ENCODE data around the gene GDPD2. TPM values are rescaled to one million over a fixed set of nuclear protein-coding genes. Genes with fewer than 3 reads are reported as not detected.
A peak's percentile ranks its signal among the peaks of the same experiment; 100 is the strongest.

The GDPD2 gene
- total and polyA plus RNA-seq, 2 donors (not counting 3 experiments of a cell fraction or from before 2014, with no cell fraction given) = 0.08 to 0.29 TPM

- Histone ChIP-seq H2AFZ (ENCODE audit: low read depth, low read length) (peak overlapping the region; percentile 75), H3K36me3 (ENCODE audit: control insufficient read depth in 2 of 2, extremely low read depth in 1 of 2, insufficient read depth in 2 of 2, low read length in 2 of 2) (no peaks in the 10 kb centered on the region), H3K27me3 (ENCODE audit: control insufficient read depth in 2 of 2, insufficient read depth in 2 of 2, low read length in 2 of 2) (no peaks in the 10 kb centered on the region), H3K4me3 (replicated peaks in 1 of 3; ENCODE audit: insufficient read depth in 1 of 3, low read depth in 1 of 3, low read length in 3 of 3) (peak overlapping the region in 1 of 3 experiments; percentile 86), H3K9ac (replicated peaks; ENCODE audit: extremely low read depth, insufficient read depth, low read length) (no peak overlapping the region), H3K4me2 (ENCODE audit: insufficient read depth, low read length) (peak overlapping the region; percentile 41), H3K9me3 (replicated peaks; ENCODE audit: control insufficient read depth, insufficient read depth, low read length) (no peaks in the 10 kb centered on the region), H3K4me1 (ENCODE audit: control insufficient read depth, extremely low read depth, insufficient read depth, low read length) (peaks cover 9% of the 10 kb centered on the region), H3K79me2 (ENCODE audit: control insufficient read depth, insufficient read depth, low read length) (no peaks in the 10 kb centered on the region), H3K9me1 (replicated peaks; ENCODE audit: control insufficient read depth, extremely low read depth, insufficient read depth, low read length) (no peaks in the 10 kb centered on the region), H3K27ac (ENCODE audit: insufficient read depth, low read depth, low read length) (no peak overlapping the region), H4K20me1 (replicated peaks; ENCODE audit: control insufficient read depth, extremely low read depth, insufficient read depth, low read length) (no peaks in the 10 kb centered on the region)
- intact Hi-C loops (cut with micrococcal nuclease) (no loop called here), dilution Hi-C loops (cut with MboI; ENCODE audit: extremely low pct_ligation_motif_present, low sequenced_read_pairs) (no loop called here)
- FAIRE-seq (no peak), DNase-seq (ENCODE audit: low read depth, low spot score) (no peak)
- CTCF ChIA-PET = interaction anchor here (0.6 to 2.3 kb wide), 12 partner anchors 8 to 300 kb away, joined by 3 to 15 read pairs (median 4); partner anchors contain the start of genes GDPD2 and IGBP1
- no peak for TF ChIP-seq EZH2 (IDR thresholded peaks at IDR 0.05; ENCODE audit: borderline replicate concordance, low read depth, low read length, severe bottlenecking)
- TF ChIP-seq POLR2A (IDR thresholded peaks at IDR 0.05; ENCODE audit: low read depth, low read length) = no peak
- TF ChIP-seq GATA2 (IDR thresholded peaks at IDR 0.05; ENCODE audit: insufficient read depth, insufficient read length, low read depth, low read length) = no peak
- no peak for TF ChIP-seq MYC (IDR thresholded peaks at IDR 0.05; ENCODE audit: low read depth, low read length)
- no peak for TF ChIP-seq CTCF (IDR thresholded peaks at IDR 0.05; ENCODE audit: extremely low read depth in 1 of 2, insufficient read depth in 1 of 2, low read depth in 1 of 2, low read length in 2 of 2)
- no peak for TF ChIP-seq POLR2AphosphoS5 (IDR thresholded peaks at IDR 0.05; ENCODE audit: insufficient read depth, low read depth, low read length)
- no peak for TF ChIP-seq FOS (IDR thresholded peaks at IDR 0.05; ENCODE audit: borderline replicate concordance, insufficient read depth, low read length)
- no peak for TF ChIP-seq MAX (IDR thresholded peaks at IDR 0.05; ENCODE audit: insufficient read depth, insufficient read length)
- TF ChIP-seq JUN (IDR thresholded peaks at IDR 0.05; ENCODE audit: borderline replicate concordance, insufficient read depth, insufficient read length, low read depth) = no peak
- no TSS peak for BruUV-seq (replicated peaks)
- POLR2A ChIA-PET = no interaction called here
Measured at GRCh38 chrX:70432936-70433847, 10.1 kb downstream of the GDPD2 start.
